Parathyroid adenoma (tissue), 2 donors: ENCODE results near the gene CCN6.
A peak's percentile ranks its signal among the peaks of the same experiment; 100 is the strongest.

Experiments
- H2AFZ ChIP-seq: fragments of 300-600 bp; sonication (generic); one replicate; pipeline ENCODE4 v1.7.0; 2017; ENCODE audit warnings: antibody characterized with exemption, mild to moderate bottlenecking
- H3K27ac ChIP-seq: fragments of 300-600 bp; sonication (generic); one replicate; pipeline ENCODE4 v1.7.0; 2017
- H3K27me3 ChIP-seq: fragments of 300-600 bp; sonication (generic); one replicate; pipeline ENCODE4 v1.7.0; 2017; ENCODE audit warnings: low read length; ENCODE audit not compliant: control insufficient read depth, insufficient read depth
- H3K36me3 ChIP-seq: fragments of 300-600 bp; sonication (generic); one replicate; pipeline ENCODE4 v1.7.0; 2017; ENCODE audit warnings: low read length; ENCODE audit not compliant: control insufficient read depth, insufficient read depth
- H3K4me1 ChIP-seq: fragments of 300-600 bp; sonication (generic); one replicate; pipeline ENCODE4 v1.7.0; 2017; ENCODE audit warnings: control low read depth
- H3K4me2 ChIP-seq: fragments of 300-600 bp; sonication (generic); one replicate; pipeline ENCODE4 v1.7.0; 2017; ENCODE audit warnings: low read length
- H3K4me3 ChIP-seq: fragments of 300-600 bp; sonication (generic); one replicate; pipeline ENCODE4 v1.7.0; 2017; ENCODE audit warnings: low read depth, low read length
- H3K79me2 ChIP-seq: fragments of 300-600 bp; sonication (generic); one replicate; pipeline ENCODE4 v1.7.0; 2017; ENCODE audit warnings: control low read depth
- H3K9ac ChIP-seq: fragments of 300-600 bp; sonication (generic); one replicate; pipeline ENCODE4 v1.7.0; 2017; ENCODE audit warnings: mild to moderate bottlenecking
- H3K9me3 ChIP-seq: fragments of 300-600 bp; sonication (generic); one replicate; pipeline ENCODE4 v1.7.0; 2017; ENCODE audit warnings: low read length; ENCODE audit not compliant: control insufficient read depth
- TF ChIP-seq, protein P1 (sequence below): fragments of 300-600 bp; sonication (generic); IDR thresholded peaks from one replicate; pipeline ENCODE4 v1.7.0; 2017; ENCODE audit warnings: antibody characterized with exemption, mild to moderate bottlenecking
- donor health status: primary hyperparathyroidism.

CCN6 gene

DNA sequence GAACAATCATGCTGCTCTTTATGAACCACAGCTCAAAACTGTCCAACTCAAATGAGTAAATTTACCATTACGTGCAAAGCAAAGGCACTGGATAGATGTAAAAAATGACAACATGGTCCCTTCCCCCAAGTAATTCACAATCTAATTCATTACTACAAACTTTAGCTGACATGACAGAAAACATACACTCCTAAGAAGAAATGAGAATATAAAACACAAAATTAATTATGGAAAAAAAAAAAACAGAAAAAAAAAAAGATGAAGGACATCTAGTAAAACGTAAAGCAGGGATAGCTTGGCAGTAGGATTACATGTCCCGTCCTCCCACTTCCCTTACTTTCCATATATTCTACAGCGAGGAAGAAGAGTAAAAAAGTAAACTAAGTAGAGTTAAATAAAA is 27.7 kb downstream of the CCN6 start:
- no peak overlapping the region for H3K4me3 ChIP-seq
- H3K9me3 ChIP-seq, result no peaks in the 10 kb centered on the region
- H3K36me3 ChIP-seq, result no peaks in the 10 kb centered on the region
- TF ChIP-seq, protein P1, sequence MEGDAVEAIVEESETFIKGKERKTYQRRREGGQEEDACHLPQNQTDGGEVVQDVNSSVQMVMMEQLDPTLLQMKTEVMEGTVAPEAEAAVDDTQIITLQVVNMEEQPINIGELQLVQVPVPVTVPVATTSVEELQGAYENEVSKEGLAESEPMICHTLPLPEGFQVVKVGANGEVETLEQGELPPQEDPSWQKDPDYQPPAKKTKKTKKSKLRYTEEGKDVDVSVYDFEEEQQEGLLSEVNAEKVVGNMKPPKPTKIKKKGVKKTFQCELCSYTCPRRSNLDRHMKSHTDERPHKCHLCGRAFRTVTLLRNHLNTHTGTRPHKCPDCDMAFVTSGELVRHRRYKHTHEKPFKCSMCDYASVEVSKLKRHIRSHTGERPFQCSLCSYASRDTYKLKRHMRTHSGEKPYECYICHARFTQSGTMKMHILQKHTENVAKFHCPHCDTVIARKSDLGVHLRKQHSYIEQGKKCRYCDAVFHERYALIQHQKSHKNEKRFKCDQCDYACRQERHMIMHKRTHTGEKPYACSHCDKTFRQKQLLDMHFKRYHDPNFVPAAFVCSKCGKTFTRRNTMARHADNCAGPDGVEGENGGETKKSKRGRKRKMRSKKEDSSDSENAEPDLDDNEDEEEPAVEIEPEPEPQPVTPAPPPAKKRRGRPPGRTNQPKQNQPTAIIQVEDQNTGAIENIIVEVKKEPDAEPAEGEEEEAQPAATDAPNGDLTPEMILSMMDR, result no peak
- H3K27ac ChIP-seq, result no peak overlapping the region
- H3K9ac ChIP-seq, result no peak overlapping the region
- no peaks in the 10 kb centered on the region for H3K27me3 ChIP-seq
- H3K79me2 ChIP-seq, result no peaks in the 10 kb centered on the region
- no peaks in the 10 kb centered on the region for H3K4me1 ChIP-seq
- H3K4me2 ChIP-seq, result no peak overlapping the region
- no peak overlapping the region for H2AFZ ChIP-seq

DNA sequence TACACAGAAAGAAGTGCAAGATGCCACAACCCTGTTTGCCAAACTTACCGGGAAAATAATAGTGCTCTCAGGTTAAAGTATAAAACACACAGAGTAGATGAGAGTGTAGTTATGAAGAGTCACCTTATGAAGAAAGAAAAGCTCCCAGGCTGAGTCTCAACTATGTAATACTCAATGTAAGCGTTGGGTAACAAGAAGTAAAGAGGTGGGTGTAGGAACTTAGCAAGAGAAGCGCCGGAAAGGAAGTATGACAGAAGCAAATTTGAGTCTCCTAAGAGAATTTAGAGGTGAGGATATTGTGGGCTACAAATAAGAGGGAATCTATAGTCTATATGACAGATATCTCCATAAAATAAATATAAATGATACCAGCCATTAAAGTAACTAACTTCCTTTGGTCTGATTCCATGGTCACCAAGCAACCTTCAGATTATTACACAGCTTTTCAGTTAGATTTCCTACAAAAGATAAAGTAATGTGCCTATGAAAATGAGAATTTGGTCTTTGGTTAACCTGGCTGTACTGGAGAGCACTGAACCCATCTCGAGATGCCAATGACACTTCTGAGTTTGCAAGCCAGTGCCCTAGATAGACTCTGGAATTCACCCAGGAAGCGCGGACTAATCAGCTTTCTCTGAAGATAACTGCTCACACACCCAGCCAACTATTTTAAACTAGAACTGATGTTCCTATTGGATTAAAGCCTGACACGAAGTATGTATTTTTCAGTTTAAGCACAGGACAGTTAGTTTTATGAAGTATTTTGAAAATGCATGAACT is 31.6 kb downstream of the CCN6 start:
- Histone ChIP-seq H3K79me2 (no peaks in the 10 kb centered on the region), H3K9ac (no peak overlapping the region), H3K4me1 (no peaks in the 10 kb centered on the region), H2AFZ (no peak overlapping the region), H3K4me2 (no peak overlapping the region), H3K36me3 (no peaks in the 10 kb centered on the region), H3K27ac (no peak overlapping the region), H3K27me3 (no peaks in the 10 kb centered on the region), H3K4me3 (no peak overlapping the region), H3K9me3 (no peaks in the 10 kb centered on the region)
- TF ChIP-seq, protein P1, result no peak

DNA sequence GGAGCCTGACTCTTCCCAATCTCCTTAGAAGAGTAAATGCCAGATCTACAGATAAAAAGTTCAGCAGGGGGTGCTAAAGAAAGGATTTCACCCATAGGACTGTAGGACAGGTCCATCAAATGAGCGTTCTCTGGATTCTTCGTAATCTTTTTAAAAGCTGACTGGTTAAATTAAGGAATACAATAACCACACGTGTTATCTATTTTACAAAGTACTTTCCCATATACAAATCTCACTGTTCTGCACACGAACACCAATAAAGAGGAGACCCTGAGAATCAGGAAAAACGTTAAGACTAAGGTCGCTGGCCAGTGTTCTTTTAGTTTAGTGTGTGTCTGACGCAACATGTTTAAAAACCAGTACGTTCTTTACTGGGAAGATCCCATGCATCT is 32.8 kb downstream of the CCN6 start:
- H3K9ac ChIP-seq, result peak overlapping the region; percentile 69
- TF ChIP-seq, protein P1, result no peak
- no peaks in the 10 kb centered on the region for H3K27me3 ChIP-seq
- no peaks in the 10 kb centered on the region for H3K36me3 ChIP-seq
- no peaks in the 10 kb centered on the region for H3K9me3 ChIP-seq
- H2AFZ ChIP-seq, result peak overlapping the region; percentile 76
- peak overlapping the region; percentile 62 for H3K4me2 ChIP-seq
- peak overlapping the region; percentile 62 for H3K27ac ChIP-seq
- no peaks in the 10 kb centered on the region for H3K4me1 ChIP-seq
- no peaks in the 10 kb centered on the region for H3K79me2 ChIP-seq
- peak overlapping the region; percentile 84 for H3K4me3 ChIP-seq

DNA sequence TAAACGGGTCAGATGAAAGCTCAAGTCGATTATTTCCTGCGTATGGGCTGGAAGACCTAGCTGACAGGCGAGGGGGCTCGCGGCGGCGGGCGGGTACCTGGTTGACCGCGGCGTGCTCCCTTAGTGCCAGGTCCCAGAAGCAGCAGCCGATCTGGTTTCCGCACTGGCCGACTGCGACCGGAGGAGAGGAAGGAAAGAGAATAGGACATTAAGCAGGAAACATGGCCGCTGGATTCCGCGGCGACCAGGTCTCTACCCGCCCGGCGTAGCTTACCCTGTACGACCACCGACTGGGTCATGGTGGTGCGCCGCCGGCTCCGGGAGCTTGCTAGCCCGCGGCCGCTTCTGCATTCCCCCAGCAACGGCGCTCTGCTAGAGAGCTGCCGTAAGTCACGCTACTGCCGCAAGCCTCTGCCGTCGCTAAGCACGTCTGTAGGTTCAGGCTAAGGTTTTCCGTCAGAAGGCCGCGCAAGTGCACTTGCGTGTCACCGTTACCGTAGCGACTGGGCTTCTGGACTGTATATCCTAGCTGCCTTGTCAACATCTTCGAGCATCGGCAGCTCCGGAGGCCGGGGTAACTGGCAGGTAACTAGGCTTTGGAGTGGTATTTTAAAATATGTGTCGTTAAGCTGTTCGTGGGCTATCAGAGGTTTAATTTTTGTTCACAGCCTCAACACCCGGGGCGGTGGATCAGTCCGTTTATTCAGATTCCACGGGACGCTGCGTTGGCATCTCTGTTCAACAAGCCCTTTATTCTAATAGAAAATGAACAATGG is 33.4 kb downstream of the CCN6 start, which contains the start of the genes FAM229B and TUBE1:
FAM229B (plus strand) TSS at position 456 of the 776 bp plus-strand sequence. CDS start 11,693 bp downstream, outside the sequence.
TUBE1 (minus strand) TSS at position 347 of the 776 bp plus-strand sequence; CDS start at position 299, 48 bp downstream.
- H3K9ac ChIP-seq, result peak within 1 kb of the TSS; percentile 69
- H3K4me3 ChIP-seq, result peak within 1 kb of the TSS; percentile 84
- H2AFZ ChIP-seq, result peak within 1 kb of the TSS; percentile 76
- no peaks in the 10 kb centered on the region for H3K36me3 ChIP-seq
- H3K9me3 ChIP-seq, result no peaks in the 10 kb centered on the region
- TF ChIP-seq, protein P1, result no peak
- H3K79me2 ChIP-seq, result no peaks in the 10 kb centered on the region
- H3K27ac ChIP-seq, result peak within 1 kb of the TSS; percentile 62
- peak within 1 kb of the TSS; percentile 90 for H3K4me2 ChIP-seq
- H3K27me3 ChIP-seq, result no peaks in the 10 kb centered on the region
- H3K4me1 ChIP-seq, result no peaks in the 10 kb centered on the region
